MM.1S (cell line): ENCODE results near the gene ANK2.
"Not testable (repeated sequence)": the region's sequence is repeated elsewhere in the genome, so short reads cannot be mapped to it uniquely, and the experiment has no call there.

Experiments
- DNase-seq: peaks from one replicate; pipeline ENCODE4 v3.0.0-alpha.2; 2015
- H2AFZ ChIP-seq: fragments of 300-600 bp; sonication (generic); 2 replicates; pipeline ENCODE4 v1.6.0; 2016; ENCODE audit warnings: antibody characterized with exemption, low read length
- H3F3A ChIP-seq: fragments of 300-600 bp; sonication (generic); 2 replicates; pipeline ENCODE4 v1.6.1; 2016; ENCODE audit warnings: mild to moderate bottlenecking, antibody characterized with exemption, low read length, moderate library complexity, mixed read lengths; ENCODE audit not compliant: insufficient read depth
- H3K27ac ChIP-seq: fragments of 300-600 bp; sonication (generic); 2 replicates; pipeline ENCODE4 v1.5.1; 2016; ENCODE audit warnings: mild to moderate bottlenecking, low read length
- H3K27me3 ChIP-seq: fragments of 300-600 bp; sonication (generic); replicated peaks from 2 replicates; pipeline ENCODE4 v1.6.0; 2016; ENCODE audit warnings: low read length; ENCODE audit not compliant: insufficient read depth
- H3K36me3 ChIP-seq: fragments of 300-600 bp; sonication (generic); replicated peaks from 2 replicates; pipeline ENCODE4 v1.6.1; 2016; ENCODE audit warnings: mild to moderate bottlenecking, low read length, mixed read lengths; ENCODE audit not compliant: insufficient read depth
- H3K4me1 ChIP-seq: fragments of 300-600 bp; sonication (generic); 2 replicates; pipeline ENCODE4 v1.6.1; 2016; ENCODE audit warnings: low read length, mixed read lengths
- H3K4me2 ChIP-seq: fragments of 300-600 bp; sonication (generic); 2 replicates; pipeline ENCODE4 v1.6.0; 2016; ENCODE audit warnings: low read depth, low read length
- H3K4me3 ChIP-seq: fragments of 300-600 bp; sonication (generic); 2 replicates; pipeline ENCODE4 v1.5.1; 2016; ENCODE audit warnings: low read length, mixed read lengths
- H3K79me2 ChIP-seq: fragments of 300-600 bp; sonication (generic); 2 replicates; pipeline ENCODE4 v1.6.1; 2016; ENCODE audit warnings: mixed run types, low read length, mixed read lengths
- H3K9ac ChIP-seq: fragments of 300-600 bp; sonication (generic); 2 replicates; pipeline ENCODE4 v1.6.1; 2016; ENCODE audit warnings: low read length, mixed read lengths
- H3K9me2 ChIP-seq: fragments of 300-600 bp; sonication (generic); replicated peaks from 2 replicates; pipeline ENCODE4 v1.6.1; 2016; ENCODE audit warnings: mild to moderate bottlenecking, low read length, mixed read lengths; ENCODE audit not compliant: insufficient read depth
- H3K9me3 ChIP-seq: fragments of 300-600 bp; sonication (generic); replicated peaks from 2 replicates; pipeline ENCODE4 v1.6.1; 2016; ENCODE audit warnings: mild to moderate bottlenecking, low read length, mixed read lengths; ENCODE audit not compliant: insufficient read depth
- H4K20me1 ChIP-seq: fragments of 300-600 bp; sonication (generic); 2 replicates; pipeline ENCODE4 v1.6.1; 2016; ENCODE audit warnings: mild to moderate bottlenecking, low read length, moderate library complexity, mixed read lengths; ENCODE audit not compliant: insufficient read depth
- EZH2 ChIP-seq: fragments of 300-600 bp; sonication (generic); optimal IDR thresholded peaks from 2 replicates; pipeline ENCODE3; 2017; ENCODE audit warnings: low read depth, mild to moderate bottlenecking, antibody characterized with exemption, low read length, mixed read lengths
- EZH2phosphoT487 ChIP-seq: fragments of 300-600 bp; sonication (generic); IDR thresholded peaks from 2 replicates; pipeline ENCODE4 v1.6.1; 2018; ENCODE audit warnings: antibody characterized with exemption, low read length
- TF ChIP-seq, protein P1 (sequence below): fragments of 300-600 bp; sonication (generic); IDR thresholded peaks from 2 replicates; pipeline ENCODE4 v1.5.1; 2016; ENCODE audit warnings: antibody characterized with exemption, low read length, mixed read lengths

Gene ANK2

DNA sequence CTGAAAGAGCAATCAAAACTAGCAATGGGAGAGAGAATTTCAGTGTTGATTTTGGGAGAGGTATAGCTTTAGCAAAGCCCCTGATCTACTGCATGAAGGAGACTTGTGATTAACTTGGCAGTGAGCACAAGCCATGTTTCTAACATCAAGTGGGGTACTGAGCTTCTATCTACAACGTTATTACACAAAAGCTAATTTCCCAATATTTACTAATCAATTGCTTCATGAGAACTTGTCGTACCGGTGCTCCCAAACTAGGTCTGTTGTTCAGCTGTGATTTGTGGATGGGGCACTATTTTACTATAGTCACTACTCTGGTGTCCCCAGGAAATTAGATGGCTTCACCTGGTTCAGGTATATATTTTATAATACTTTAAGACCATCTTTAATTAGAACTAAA lies 16.2 kb downstream of the ANK2 start:
- no peaks in the 10 kb centered on the region for H3K9me2 ChIP-seq
- no peak overlapping the region for H3K4me2 ChIP-seq
- no peak overlapping the region for H2AFZ ChIP-seq
- no peaks in the 10 kb centered on the region for H3K4me1 ChIP-seq
- H3K27me3 ChIP-seq, result no peaks in the 10 kb centered on the region
- no peaks in the 10 kb centered on the region for H3K9me3 ChIP-seq
- H3K79me2 ChIP-seq, result no peaks in the 10 kb centered on the region
- TF ChIP-seq EZH2phosphoT487 (no peak), EZH2 (no peak)
- TF ChIP-seq, protein P1, sequence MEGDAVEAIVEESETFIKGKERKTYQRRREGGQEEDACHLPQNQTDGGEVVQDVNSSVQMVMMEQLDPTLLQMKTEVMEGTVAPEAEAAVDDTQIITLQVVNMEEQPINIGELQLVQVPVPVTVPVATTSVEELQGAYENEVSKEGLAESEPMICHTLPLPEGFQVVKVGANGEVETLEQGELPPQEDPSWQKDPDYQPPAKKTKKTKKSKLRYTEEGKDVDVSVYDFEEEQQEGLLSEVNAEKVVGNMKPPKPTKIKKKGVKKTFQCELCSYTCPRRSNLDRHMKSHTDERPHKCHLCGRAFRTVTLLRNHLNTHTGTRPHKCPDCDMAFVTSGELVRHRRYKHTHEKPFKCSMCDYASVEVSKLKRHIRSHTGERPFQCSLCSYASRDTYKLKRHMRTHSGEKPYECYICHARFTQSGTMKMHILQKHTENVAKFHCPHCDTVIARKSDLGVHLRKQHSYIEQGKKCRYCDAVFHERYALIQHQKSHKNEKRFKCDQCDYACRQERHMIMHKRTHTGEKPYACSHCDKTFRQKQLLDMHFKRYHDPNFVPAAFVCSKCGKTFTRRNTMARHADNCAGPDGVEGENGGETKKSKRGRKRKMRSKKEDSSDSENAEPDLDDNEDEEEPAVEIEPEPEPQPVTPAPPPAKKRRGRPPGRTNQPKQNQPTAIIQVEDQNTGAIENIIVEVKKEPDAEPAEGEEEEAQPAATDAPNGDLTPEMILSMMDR, result no peak
- no peaks in the 10 kb centered on the region for H4K20me1 ChIP-seq
- H3K36me3 ChIP-seq, result no peaks in the 10 kb centered on the region
- H3K4me3 ChIP-seq, result no peak overlapping the region
- no peak overlapping the region for H3K27ac ChIP-seq
- no peak overlapping the region for H3K9ac ChIP-seq
- no peaks in the 10 kb centered on the region for H3F3A ChIP-seq
- no peak for DNase-seq

DNA sequence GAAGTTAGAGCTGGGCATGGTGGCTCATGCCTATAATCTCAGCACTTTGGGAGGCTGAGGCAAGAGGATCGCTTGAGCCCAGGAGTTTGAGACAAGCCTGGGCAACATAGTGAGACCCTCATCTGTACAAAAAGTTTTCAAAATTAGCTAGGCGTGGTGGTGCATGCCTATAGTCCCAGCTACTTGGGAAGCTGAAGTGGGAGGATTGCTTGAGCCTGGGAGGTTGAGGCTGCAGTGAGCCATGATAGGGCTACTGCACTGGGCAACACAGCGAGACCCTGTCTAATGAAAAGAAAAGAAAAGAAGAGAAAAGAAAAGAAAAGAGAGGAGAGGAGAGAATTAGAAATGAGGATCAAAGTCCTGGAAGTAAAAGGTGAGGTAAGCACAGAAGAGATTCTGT lies 19.3 kb downstream of the ANK2 start:
- not testable (repeated sequence) for DNase-seq, H3K4me1 ChIP-seq, H3K9ac ChIP-seq

DNA sequence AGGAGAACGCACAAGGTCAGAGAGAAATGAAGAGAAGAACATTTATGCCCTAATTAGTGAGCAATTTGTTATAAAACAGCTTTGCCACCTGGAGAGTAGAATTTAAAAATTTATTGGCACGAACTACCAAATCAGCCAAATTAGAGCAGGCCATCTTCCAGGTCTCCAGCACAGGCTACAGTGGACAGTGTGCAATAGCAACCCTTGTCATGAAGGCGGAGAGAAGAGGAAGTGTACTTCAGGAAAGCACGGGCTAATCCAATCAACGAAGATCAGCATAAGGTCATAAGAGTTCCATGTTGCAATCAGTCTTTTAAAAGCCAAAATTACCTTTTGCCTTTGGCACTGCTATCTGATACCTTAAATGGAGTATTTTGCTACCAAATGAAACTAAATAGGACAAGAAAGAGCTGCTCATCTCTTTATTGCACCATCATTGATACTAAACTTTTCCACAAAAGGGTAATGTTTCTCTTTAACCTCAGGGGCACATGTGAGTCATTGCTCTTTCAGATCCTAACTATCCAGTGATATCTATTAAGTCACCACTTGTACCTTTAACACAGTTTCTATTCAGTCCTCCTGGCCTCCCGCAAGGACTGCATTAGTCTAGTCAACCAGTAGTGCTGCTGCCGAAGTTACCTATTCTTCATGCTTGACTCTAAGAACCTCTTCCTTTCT lies 19.9 kb downstream of the ANK2 start:
- H4K20me1 ChIP-seq, result no peaks in the 10 kb centered on the region
- no peaks in the 10 kb centered on the region for H3K27me3 ChIP-seq
- no peaks in the 10 kb centered on the region for H3F3A ChIP-seq
- no peaks in the 10 kb centered on the region for H3K4me1 ChIP-seq
- DNase-seq, result no peak
- no peak overlapping the region for H3K4me3 ChIP-seq
- no peaks in the 10 kb centered on the region for H3K36me3 ChIP-seq
- no peaks in the 10 kb centered on the region for H3K79me2 ChIP-seq
- no peaks in the 10 kb centered on the region for H3K9me3 ChIP-seq
- H3K4me2 ChIP-seq, result no peak overlapping the region
- no peak overlapping the region for H3K9ac ChIP-seq
- no peak overlapping the region for H3K27ac ChIP-seq
- TF ChIP-seq EZH2 (no peak), EZH2phosphoT487 (no peak)
- TF ChIP-seq, protein P1, result no peak
- no peaks in the 10 kb centered on the region for H3K9me2 ChIP-seq
- no peak overlapping the region for H2AFZ ChIP-seq

More for the DNA sequence above, 19.3 kb downstream of the ANK2 start:
- not testable (repeated sequence) for H2AFZ ChIP-seq, H3K36me3 ChIP-seq, H3F3A ChIP-seq, H3K27me3 ChIP-seq, H3K27ac ChIP-seq, H3K79me2 ChIP-seq, H3K4me2 ChIP-seq, H3K9me2 ChIP-seq, H3K9me3 ChIP-seq, H4K20me1 ChIP-seq, H3K4me3 ChIP-seq

DNA sequence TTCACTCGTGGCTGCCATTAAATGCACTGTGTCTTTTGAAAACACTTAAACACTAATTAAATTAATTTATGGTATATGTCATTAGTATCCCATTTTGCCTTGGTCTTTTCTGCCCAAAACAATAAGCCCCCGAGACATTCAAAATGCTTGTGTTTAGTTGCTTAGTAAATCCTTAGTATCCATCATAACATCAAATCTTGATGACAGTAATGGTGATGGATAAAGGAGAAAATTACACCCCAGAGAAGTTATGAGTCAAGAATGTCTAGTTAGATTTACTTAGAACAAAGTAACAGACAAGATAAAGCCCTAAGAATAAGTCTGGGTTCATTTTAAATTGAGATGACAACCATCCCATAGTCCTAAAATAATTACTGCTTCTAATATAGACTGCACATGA lies 21.3 kb downstream of the ANK2 start:
- Histone ChIP-seq H3K27ac (no peak overlapping the region), H2AFZ (no peak overlapping the region), H3K36me3 (no peaks in the 10 kb centered on the region), H3K9me3 (no peaks in the 10 kb centered on the region), H3K79me2 (no peaks in the 10 kb centered on the region), H3K4me1 (no peaks in the 10 kb centered on the region), H3F3A (no peaks in the 10 kb centered on the region), H3K9ac (no peak overlapping the region), H3K4me2 (no peak overlapping the region), H3K4me3 (no peak overlapping the region), H4K20me1 (no peaks in the 10 kb centered on the region), H3K27me3 (no peaks in the 10 kb centered on the region), H3K9me2 (no peaks in the 10 kb centered on the region)
- no peak for TF ChIP-seq EZH2phosphoT487
- TF ChIP-seq, protein P1, result no peak
- TF ChIP-seq EZH2, result no peak
- no peak for DNase-seq
